Pons (tissue), 1 donor: ENCODE measurements around the gene AGAP1.

ENCODE experiments used
- DNase-seq: peaks from one replicate; pipeline ENCODE4 v3.0.0-alpha.2; 2016; ENCODE audit warnings: low spot score

Gene AGAP1

DNA sequence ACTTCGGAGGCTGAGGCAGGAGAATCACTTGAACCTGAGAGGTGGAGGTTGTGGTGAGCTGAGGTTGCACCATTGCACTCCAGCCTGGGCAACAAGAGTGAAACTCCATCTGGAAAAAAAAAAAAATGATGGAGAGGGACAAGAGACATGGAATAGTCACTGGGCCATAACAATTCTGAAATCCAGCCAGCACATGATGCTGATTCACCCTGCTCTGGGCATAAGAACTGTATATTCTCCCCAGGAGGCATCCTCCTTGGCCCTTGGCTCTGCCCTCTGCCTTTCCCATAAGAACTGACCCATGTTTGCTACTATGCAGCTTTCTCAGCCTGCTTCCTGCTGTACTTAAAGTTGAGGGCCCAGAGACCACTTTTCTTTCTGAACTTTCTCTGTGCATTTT, 376.7 kb downstream of the AGAP1 start:
- no peak for DNase-seq

DNA sequence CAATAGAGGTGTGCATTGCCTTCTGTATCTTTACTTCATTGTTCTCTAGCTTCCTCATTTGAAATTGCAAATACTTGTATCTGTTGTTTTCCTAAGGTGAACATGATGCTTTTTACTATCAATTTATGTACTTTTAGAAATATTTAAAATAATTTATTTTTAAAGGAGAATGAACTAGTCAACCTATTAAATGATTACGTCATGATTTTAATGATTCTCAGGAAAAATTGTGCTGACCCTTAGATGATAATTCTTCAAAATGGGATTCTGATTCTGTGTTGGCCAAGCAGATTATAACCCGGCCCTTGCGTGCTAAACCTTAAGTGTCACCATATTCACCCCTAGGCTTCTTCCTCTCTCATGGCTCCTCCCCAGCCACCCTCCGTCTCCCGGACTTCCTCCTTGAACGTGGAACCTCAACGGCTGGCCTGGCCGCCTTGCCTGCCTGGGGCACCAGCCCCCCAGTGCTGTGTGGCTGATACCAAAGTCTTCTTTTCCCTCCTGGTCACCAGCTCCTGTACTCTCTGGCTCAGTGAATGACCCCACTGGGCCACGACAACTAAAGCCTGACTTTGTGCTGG, 382.3 kb downstream of the AGAP1 start:
- no peak for DNase-seq

DNA sequence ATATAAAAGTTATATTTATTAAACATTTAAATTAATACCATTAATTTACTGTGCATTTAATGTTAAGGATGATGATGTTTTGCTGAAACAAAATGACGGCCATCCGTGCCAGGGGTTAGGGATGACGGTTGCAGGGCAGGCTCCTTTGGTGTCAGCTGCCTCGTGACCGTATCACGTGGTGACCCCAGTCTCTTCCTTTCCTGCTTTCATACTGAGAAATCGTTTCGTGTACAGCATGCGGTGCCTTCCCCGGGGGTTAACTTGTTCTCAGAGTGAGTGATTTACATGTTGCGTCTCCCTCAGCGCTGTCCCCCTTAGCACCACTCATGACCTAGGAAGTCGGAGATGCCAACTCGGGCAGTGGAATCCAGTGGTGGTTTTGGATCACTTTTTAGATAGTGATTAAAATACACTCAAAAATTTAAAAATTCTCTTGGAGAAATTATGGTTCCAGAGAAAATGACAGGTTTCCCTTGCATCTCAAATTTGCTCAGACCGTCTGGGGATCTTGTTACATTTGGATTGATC, 383.5 kb downstream of the AGAP1 start:
- no peak for DNase-seq

DNA sequence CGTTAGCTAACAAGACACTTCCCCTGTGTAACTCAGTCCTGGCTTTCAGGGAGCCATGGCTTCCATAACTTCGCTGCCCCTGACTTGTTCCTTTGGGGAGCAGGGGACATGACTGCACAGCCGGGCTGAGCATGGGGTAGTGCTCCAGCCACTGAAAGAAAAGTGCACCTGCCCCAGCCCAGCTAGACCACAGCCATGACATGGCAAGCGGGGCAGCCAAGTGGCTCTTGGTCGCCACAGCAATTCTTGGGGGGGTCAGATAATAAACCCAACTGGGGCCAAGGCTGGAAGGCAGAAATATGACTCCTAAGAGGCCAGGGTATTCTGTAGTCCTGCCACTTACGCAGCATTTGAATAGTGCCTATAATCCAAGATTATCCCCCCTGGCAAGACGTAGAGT, 385.3 kb downstream of the AGAP1 start:
- DNase-seq, result no peak

DNA sequence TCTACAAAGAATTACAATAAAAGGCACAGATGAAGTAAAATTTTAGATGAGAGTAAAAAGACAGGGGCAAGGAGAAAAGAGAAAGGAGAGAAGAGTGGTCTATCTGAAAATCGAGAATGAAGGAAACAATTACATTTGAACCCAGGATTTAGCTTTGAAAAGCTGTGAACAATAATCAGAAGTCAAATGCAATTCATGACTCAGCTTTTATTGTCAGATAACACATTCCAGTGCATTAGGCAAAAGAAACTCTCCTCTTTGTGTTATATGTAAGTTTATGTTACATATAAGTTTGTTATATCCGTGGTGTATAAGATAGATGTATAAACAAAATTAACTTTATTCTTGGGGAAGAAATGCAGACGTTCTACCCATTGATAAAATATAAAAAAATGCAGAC, 389.8 kb downstream of the AGAP1 start:
- no peak for DNase-seq

DNA sequence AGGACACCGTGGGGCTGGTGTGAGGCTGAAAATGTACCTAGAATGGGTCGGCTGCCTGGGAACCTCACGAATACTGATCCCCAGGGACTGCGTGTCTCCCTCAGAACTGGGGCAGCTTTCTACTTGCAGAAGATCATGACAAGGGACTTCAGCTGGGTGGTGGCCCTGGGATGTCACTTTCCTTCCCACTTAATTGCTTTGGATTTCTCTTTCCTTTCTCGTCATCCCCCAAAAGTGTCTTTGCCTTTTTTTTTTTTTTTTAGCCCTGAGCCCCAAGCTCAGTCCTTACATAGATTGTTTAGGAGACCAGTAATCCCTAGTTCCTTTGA, 395.4 kb downstream of the AGAP1 start:
- no peak for DNase-seq

DNA sequence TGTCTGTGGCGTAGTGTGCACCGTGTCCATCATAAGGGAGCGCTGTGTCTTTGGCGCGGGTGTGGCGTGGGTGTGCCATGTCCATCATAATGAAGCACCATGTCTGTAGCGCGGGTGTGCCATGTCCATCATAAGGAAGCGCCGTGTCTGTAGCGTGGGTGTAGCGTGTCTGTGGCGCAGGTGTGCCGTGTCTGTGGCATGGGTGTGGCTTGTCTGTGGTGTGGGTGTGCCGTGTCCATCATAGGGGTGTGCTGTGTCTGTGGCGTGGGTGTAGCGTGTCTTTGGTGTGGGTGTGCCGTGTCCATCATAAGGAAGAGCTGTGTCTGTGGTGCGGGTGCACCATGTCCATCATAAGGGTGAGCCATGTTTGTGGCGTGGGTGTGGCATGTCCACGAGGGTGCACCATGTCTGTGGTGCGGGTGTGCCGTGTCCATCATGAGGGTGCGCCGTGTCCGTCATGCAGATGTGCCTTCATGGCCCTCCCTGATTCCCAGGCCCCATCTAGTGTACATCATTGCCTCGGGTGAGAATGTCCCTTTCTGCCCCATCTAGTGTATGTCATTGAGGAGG, 399.4 kb downstream of the AGAP1 start:
- no peak for DNase-seq

DNA sequence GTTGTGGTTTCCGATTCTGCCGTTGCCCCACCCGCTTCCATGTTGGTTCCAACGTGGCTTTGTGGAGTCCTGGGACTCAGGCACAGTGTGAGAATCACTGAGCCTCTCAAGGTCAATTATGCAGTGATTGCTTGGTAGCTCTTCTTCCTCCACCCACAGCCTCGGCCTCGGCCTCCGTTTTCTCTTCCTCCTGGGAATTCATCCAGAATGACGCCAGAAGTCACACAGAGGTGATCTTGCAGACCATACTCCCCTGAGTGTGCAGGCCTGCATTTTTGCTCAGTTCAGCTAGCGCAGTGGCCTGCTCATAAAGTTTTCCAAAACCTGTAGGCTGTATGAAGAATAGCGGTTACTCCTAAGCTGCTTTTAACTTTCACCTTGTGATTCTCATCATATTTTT, 401.0 kb downstream of the AGAP1 start:
- DNase-seq, result no peak

DNA sequence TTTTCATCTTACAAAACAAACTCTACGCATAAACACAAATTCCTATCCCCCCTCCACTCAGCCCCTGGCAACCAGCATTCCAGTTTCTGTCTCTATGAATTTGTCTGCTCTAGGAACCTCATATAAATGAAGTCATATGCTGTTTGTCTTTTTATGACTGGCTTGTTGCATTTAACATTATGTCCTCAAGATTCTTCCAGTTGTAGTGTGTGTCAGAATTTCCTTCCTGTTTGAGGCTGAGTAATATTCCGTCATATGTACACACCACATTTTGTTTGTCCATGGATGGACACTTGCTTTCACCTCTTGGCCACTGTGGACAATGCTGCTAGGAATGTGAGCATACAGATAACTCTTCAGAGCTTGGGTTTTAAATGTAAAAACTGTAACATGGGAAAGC, 402.2 kb downstream of the AGAP1 start:
- no peak for DNase-seq

DNA sequence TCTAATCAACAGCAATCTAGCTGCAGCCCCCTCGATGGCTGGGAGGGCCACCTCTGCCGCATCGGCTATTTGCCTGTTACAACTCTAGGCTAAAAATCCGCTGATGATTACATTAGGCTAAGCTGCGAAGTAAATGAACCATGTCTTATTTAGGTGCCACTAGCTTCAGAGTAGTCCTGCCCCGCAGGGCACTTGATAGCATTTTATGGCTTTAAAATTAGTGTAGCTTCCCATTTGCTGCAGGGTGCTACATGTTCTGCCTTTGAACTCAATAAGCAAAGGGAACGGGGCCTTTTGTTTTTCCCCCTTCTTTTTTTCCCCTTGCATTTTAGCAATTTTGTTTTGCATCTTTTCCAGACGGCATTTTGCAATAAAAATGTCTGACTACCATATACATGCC, 404.1 kb downstream of the AGAP1 start:
- DNase-seq, result no peak

DNA sequence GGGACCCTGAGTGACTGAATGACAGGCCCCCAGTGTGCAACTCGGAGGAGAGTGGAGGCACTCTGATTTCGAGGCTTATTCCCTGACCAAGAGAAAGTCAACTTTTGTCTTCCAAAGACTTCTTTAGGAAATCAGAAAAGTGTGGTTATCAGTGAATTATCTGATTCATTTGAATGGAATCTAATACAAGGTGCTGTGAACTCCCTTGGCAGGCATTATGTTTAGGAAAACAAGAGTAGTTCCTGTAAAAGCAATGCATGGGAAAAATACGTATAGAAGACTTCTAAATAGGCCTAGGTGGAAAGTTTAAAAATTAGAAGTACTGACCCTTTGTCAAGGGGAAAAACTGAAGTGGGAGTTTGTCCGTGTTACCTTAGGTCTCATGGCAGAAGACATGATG, 404.9 kb downstream of the AGAP1 start:
- DNase-seq, result no peak

DNA sequence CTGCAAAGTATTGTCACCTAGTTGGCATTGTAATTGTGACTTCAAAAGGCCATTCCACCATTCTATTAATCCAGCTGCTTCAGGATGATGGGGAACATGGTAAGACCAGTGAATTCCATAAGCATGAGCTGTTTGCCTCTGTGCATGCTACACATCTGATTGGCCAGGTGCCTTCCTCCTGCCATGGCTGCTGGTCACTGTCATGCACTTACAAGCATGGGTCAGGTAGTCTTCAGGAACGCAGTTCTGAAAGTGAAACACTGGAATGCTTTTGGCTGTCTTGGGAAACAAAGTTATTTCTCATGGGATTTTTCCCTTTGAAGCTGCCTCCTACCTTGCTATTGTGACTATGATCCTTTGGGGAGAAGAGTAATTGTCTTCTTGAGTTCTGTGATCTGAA, 406.8 kb downstream of the AGAP1 start:
- no peak for DNase-seq

DNA sequence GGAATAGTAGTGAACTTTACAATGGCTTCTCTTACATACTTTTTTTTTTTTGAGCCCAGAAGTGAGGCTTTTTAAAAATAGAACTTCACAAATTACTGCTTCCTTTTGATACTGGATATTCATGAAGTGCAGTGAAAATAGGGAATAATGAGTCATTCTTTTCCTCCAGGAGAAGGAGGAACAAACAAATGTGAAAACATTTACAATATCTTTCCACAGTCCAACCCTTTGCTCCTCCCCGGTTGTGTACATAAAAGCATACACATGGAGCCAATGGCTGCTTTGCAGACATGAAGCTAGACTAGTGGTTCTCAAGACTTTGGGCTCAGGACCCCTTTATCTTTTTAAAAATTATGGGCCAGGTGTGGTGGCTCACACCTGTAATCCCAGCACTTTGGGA, 407.4 kb downstream of the AGAP1 start:
- no peak for DNase-seq

DNA sequence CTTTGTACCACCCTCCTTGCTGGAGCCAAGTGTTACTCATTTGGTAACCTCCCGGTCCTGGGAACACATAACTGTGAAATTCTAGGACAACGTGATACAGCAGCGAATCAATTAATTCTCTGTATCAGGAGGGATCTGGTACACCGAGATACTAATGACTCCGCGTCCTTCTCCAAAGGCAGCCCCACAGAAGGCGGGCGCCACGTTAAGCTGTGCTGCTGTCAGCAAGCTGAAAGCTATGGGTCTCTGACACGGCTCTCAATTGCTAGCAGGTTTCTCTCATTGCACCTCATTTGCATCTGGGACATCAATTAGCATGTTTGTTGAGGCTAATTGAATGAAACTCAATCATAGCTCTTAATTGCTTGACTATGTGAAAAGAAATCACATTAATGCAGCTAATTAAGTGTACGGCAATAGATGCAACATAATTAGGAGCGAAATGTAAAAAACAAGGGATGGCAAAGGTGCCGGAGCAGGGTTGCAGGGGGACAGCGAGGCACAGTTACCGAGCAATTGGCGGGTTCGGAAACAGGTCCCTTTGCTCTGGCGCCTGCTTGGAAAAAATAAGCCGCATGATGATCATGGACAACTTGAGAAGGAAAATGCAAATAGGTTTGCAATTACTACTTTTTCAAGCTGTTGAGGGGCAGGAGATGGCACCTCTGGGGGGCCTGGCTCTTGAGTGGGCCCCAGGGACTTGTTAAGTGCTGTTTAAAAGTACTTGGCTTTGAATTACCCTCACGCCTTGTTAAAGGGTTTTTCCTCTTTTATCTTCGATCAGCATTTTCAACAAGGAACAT, 410.1 kb downstream of the AGAP1 start:
- no peak for DNase-seq

DNA sequence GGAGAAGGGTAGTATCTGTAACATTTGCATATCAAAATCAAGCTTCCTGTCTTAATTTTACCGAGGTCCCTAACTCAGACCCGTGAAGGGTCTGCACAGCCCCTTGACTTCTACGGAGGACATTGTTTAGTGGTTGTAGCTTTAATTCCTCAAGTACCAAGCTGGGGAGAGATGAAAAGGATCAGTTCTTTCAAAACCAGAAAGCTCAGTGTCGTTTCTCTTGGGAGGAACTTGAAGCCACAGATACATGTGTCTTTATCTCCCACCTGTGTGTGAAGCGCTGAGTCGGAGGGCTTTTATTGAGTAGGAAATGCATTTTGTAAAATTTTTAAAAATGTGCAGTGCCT, 410.7 kb downstream of the AGAP1 start:
- DNase-seq, result no peak

DNA sequence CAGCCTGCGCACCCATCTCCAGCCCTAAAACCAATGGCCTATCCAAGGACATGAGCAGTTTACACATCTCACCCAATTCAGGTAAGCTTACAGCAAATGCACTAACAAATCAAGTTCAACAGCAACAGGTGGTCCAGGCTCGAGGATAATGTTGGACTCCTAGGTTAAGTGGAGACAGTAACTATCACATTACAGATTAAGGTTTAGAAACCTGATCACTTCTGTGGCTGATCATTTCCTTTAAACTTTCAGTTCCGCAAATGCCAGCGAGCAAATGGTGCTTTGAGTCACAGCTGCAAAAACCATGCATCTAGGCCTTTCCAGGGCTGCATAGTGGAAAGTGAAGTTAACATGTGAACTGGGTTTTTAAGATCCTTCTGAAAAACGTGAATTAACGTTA, 415.0 kb downstream of the AGAP1 start:
- no peak for DNase-seq

DNA sequence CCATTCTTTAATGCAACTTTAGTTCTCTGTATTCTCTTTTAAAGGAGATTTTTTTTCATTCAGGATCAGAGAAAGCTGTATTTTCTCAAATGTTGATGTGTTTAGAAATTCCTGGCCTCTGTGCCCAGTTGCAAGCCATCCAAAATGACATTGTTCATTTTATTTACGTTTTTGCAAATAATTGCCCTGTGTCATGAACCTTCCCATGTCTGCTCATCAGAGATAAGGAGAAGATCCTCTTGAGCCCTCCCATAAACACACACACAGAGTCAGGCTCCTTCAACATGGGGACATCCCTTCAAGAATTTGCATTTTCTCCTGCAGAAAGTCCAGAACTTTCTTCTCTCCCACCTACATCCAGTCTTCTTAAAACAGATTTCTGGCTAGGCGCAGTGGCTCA, 415.5 kb downstream of the AGAP1 start:
- no peak for DNase-seq

DNA sequence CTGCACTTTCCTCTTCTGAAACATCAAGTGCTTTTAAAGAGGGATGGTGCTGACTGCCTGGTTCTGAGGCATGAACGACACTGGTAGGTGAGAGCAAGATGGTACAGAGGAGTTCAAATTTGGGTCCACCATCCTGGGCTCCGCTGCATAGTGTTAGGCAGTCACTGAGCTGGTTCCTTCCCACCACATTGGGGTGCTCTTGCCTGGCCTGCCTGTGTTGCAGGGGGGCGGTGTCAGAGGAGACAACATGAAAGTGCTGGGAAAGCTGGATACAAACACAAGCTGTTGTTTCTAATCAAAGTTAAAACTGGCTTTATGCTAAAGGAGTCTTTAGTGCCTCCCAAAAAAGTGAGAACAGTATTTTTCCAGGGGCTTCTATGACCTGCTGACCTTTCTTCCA, 416.2 kb downstream of the AGAP1 start:
- no peak for DNase-seq

DNA sequence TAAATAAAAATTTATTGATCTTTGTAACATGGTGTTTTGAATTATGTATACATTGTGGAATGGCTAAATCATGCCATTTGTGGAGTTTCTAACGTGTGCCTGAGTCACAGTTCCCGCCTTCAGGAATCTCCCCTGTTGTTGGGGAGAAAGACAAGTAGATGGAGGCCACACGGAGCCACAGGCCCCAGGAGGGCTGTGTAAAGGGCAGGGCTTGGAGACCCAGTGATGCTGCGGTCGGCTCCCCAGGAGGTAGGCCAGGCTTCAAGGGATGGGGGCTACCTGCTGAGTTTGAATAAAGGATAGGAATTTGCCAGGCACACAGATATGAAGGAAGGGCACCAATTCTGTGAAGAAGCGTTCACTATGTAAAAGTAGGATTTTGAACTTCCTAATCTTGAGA, 417.3 kb downstream of the AGAP1 start:
- no peak for DNase-seq

DNA sequence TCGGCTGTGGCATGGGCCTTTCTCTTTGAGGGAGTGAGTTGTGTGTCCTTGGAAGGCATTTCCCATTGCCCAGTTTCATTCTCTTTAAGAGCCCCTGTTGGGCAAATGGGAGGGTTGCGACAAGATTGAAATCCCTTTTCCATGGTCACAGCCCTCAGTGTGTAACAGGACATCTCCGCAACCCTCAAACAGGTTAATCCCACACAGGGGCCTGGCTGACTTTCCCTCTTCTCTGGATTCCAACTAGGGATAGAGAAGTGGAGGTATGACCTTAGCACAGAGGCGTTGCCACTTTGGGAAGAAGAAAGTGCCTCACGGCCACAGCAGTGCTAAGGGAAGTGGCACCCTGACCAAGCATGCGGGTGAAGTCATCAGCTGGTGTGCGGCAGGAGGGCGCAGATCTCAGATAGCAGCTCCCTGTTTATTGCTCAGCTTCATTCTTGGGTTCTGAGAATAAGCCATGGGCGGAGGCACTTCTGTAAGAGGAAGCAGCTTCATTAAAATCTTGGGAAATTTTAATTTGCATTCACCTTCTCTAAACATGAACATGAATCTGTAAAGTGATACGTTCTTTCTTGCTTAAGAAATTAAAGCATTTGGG, 417.9 kb downstream of the AGAP1 start:
- DNase-seq, result no peak

DNA sequence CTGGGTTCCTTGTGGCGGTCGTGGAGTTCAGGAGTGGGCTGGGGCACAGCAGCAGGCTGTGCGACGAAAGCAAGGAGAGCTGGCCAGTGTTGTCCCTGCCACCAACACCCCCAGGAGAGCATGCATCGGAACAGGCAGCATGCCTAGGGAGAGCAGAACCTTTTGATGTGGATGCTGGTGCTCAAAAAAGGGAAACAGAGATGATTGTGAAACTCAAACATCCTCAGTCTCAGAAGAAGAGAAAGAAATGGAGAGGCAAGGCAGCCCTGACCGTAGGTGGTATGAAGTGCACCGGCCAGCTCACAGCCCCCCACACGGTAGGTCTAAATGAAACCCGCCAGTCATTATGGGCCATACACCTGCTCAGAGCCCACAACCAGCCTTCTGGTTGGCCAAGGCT, 420.9 kb downstream of the AGAP1 start:
- DNase-seq, result no peak

DNA sequence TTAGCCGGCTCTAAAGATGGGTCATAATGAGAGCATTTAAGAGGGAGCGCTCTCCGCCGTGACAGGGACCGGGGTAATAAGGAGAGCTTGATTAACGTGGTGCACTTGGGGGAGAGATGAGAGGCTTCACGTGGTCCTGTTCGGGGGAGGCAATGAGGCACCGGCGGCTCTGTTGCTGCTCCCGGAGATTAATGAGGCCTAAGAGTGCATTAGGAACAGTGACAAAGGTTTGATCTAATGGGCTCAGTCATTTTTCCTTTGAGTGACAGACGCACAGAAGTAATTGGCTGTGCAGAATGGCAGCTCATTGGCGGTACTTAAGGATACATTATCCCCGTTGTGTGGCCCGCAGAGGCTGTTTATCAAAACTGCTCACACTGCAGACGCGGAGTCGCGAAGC, 423.7 kb downstream of the AGAP1 start:
- DNase-seq, result no peak

DNA sequence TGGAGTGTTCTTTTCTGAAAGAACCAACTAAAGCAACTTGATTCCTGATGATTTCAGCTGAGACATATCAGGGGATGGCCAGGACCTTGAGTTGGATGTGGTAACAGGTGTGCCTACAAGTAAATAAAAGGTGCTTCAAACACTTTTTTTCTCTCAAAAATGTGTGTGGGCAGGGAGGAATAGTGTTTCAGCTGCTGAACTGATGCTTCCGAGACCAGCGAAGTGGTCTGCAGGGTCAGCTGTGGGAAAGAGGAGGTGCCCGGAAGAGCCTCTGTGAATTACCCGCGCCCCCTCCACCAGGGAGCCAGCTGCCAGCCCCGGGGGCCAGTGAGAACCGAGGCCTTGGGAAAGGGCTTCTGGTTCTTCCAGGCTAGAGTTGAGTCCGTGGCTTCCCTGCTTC, 425.0 kb downstream of the AGAP1 start:
- no peak for DNase-seq
